A375 (cell line): ENCODE data around the gene IST1. TPM values are rescaled to one million over a fixed set of nuclear protein-coding genes. Genes with fewer than 3 reads are reported as not detected.

Experiments
- total RNA-seq: library from RNA; depleted of rRNA; stranded (reverse); fragments of >200 nt; shearing (Covaris generic); gene quantifications from 2 replicates; pipeline ENCODE4 v1.2.3, GENCODE V29; 2014; rRNA removed

Gene IST1
- total RNA-seq = 105 and 107 TPM in 2 replicates

GRCh38 chr16:71894921-71895678, at the start of gene IST1:
TSS of gene IST1 (plus strand) at chr16:71895531. CDS start at chr16:71915641, 20,110 bp downstream.

GRCh38 chr16:71845639-71846430, 49.5 kb upstream of the IST1 start, which contains the start of gene ATXN1L:
TSS of gene ATXN1L (plus strand) at chr16:71845976. CDS start at chr16:71849741, 3,765 bp downstream.

GRCh38 chr16:71883849-71884638, 11.3 kb upstream of the IST1 start, which contains the start of gene ZNF821:
TSS of gene ZNF821 (minus strand) at chr16:71884182. CDS start at chr16:71879946, 4,236 bp downstream.

Other genes starting within 250 kb of the IST1 start
- gene PHLPP2, start 170.8 kb upstream of the IST1 start, total RNA-seq = 4.9 and 5.7 TPM in 2 replicates
- 69.3 and 82.5 TPM in 2 replicates for gene AP1G1, start 86.7 kb upstream of the IST1 start, total RNA-seq
- gene ATXN1L, start 49.6 kb upstream of the IST1 start, total RNA-seq = 12.2 and 14.0 TPM in 2 replicates
- gene ZNF821, start 11.3 kb upstream of the IST1 start, total RNA-seq = 3.7 and 3.9 TPM in 2 replicates
- not detected in 2 replicates for gene PKD1L3, start 104.9 kb downstream of the IST1 start, total RNA-seq
- 22.1 and 29.6 TPM in 2 replicates for gene DHODH, start 113.2 kb downstream of the IST1 start, total RNA-seq
- not detected in 2 replicates for gene HP, start 159.0 kb downstream of the IST1 start, total RNA-seq
- gene HPR, start 167.7 kb downstream of the IST1 start, total RNA-seq = not detected in 2 replicates
- 12.9 and 16.4 TPM in 2 replicates for gene TXNL4B, start 198.1 kb downstream of the IST1 start, total RNA-seq
- gene DHX38, start 198.3 kb downstream of the IST1 start, total RNA-seq = 124 and 125 TPM in 2 replicates